HG02852 (cell line): ENCODE measurements around the gene PDE11A.
"Not testable (repeated sequence)": the region's sequence is repeated elsewhere in the genome, so short reads cannot be mapped to it uniquely, and the experiment has no call there.

Source experiments
- ATAC-seq: cut with Tn5 transposase; IDR thresholded peaks from one replicate; pipeline ENCODE4 v1.9.1; 2021; ENCODE audit warnings: mild to moderate bottlenecking, moderate library complexity; ENCODE audit not compliant: unreplicated experiment

The PDE11A gene

GRCh38 chr2:177886824-177887223 lies 185.8 kb downstream of the PDE11A start:
- no peak for ATAC-seq

- no peak for ATAC-seq
Observed at GRCh38 chr2:177885828-177886466, 186.6 kb downstream of the PDE11A start.

GRCh38 chr2:177883177-177883576 lies 189.4 kb downstream of the PDE11A start:
- ATAC-seq: no peak

- no peak for ATAC-seq
Observed at GRCh38 chr2:177882501-177882900, 190.1 kb downstream of the PDE11A start.

GRCh38 chr2:177881921-177882320 lies 190.7 kb downstream of the PDE11A start:
- no peak for ATAC-seq

GRCh38 chr2:177881008-177881747 lies 191.4 kb downstream of the PDE11A start:
- ATAC-seq: no peak

GRCh38 chr2:177880285-177880684 lies 192.3 kb downstream of the PDE11A start:
- no peak for ATAC-seq

- ATAC-seq: no peak
Observed at GRCh38 chr2:177876950-177877349, 195.6 kb downstream of the PDE11A start.

- no peak for ATAC-seq
Observed at GRCh38 chr2:177874686-177875085, 197.9 kb downstream of the PDE11A start.

- no peak for ATAC-seq
Observed at GRCh38 chr2:177873915-177874314, 198.7 kb downstream of the PDE11A start.

- ATAC-seq: no peak
Observed at GRCh38 chr2:177872286-177872685, 200.3 kb downstream of the PDE11A start.

GRCh38 chr2:177869912-177870311 lies 202.7 kb downstream of the PDE11A start:
- no peak for ATAC-seq

- ATAC-seq: no peak
Observed at GRCh38 chr2:177869209-177869608, 203.4 kb downstream of the PDE11A start.

- ATAC-seq: no peak
Observed at GRCh38 chr2:177868806-177869205, 203.8 kb downstream of the PDE11A start.

- no peak for ATAC-seq
Observed at GRCh38 chr2:177857538-177857937, 215.0 kb downstream of the PDE11A start.

- ATAC-seq: no peak
Observed at GRCh38 chr2:177852389-177852788, 220.2 kb downstream of the PDE11A start.

- no peak for ATAC-seq
Observed at GRCh38 chr2:177843188-177843587, 229.4 kb downstream of the PDE11A start.

GRCh38 chr2:177842243-177842642 lies 230.3 kb downstream of the PDE11A start:
- no peak for ATAC-seq

- not testable (repeated sequence) for ATAC-seq
Observed at GRCh38 chr2:177835418-177836204, 237.0 kb downstream of the PDE11A start.

GRCh38 chr2:177832611-177833433 lies 239.8 kb downstream of the PDE11A start:
- no peak for ATAC-seq

GRCh38 chr2:177830881-177831386 lies 241.6 kb downstream of the PDE11A start:
- no peak for ATAC-seq
